Ishikawa (cell line): ENCODE measurements around the gene ATP6V1F.

ENCODE experiments used
- CEBPB ChIP-seq: IDR thresholded peaks from 2 replicates; pipeline ENCODE4 v1.6.1; 2012
- CREB1 ChIP-seq: IDR thresholded peaks from 2 replicates; pipeline ENCODE4 v1.6.1; 2012; ENCODE audit warnings: low read depth
- EGR1 ChIP-seq: IDR thresholded peaks from 2 replicates; pipeline ENCODE4 v1.6.1; 2012
- EP300 ChIP-seq: IDR thresholded peaks from 2 replicates; pipeline ENCODE4 v1.6.1; 2012; ENCODE audit warnings: borderline replicate concordance
- FOXM1 ChIP-seq: IDR thresholded peaks from 2 replicates; pipeline ENCODE4 v1.6.1; 2012; ENCODE audit warnings: low read depth, borderline replicate concordance
- MAX ChIP-seq: IDR thresholded peaks from 2 replicates; pipeline ENCODE4 v1.6.1; 2012
- NFIC ChIP-seq: IDR thresholded peaks from 2 replicates; pipeline ENCODE4 v1.6.1; 2012
- RAD21 ChIP-seq: IDR thresholded peaks from 2 replicates; pipeline ENCODE4 v1.6.1; 2012; ENCODE audit warnings: low read depth
- REST ChIP-seq: IDR thresholded peaks from 2 replicates; pipeline ENCODE4 v1.6.1; 2012; ENCODE audit warnings: low read depth, mild to moderate bottlenecking
- TAF1 ChIP-seq: IDR thresholded peaks from 2 replicates; pipeline ENCODE4 v1.6.1; 2012; ENCODE audit warnings: low read depth, mild to moderate bottlenecking
- TCF12 ChIP-seq: IDR thresholded peaks from 2 replicates; pipeline ENCODE4 v1.6.1; 2012; ENCODE audit warnings: low read depth
- TEAD4 ChIP-seq: IDR thresholded peaks from 2 replicates; pipeline ENCODE4 v1.6.1; 2012
- USF1 ChIP-seq: IDR thresholded peaks from 2 replicates; pipeline ENCODE4 v1.6.1; 2012
- YY1 ChIP-seq: IDR thresholded peaks from 2 replicates; pipeline ENCODE4 v1.6.1; 2012; ENCODE audit warnings: low read depth
- ZBTB7A ChIP-seq: IDR thresholded peaks from 2 replicates; pipeline ENCODE4 v1.6.1; 2012; ENCODE audit warnings: low read depth

Gene ATP6V1F

GRCh38 chr7:128853799-128854198, 8.9 kb upstream of the ATP6V1F start:
- TF ChIP-seq EP300 (no peak), CREB1 (no peak), TEAD4 (no peak), REST (no peak), ZBTB7A (no peak)

GRCh38 chr7:128854396-128854795, 8.3 kb upstream of the ATP6V1F start:
- no peak for TF ChIP-seq FOXM1
- TF ChIP-seq TCF12: no peak
- no peak for TF ChIP-seq EP300
- TF ChIP-seq TAF1: no peak
- no peak for TF ChIP-seq CEBPB
- TF ChIP-seq USF1: no peak
- no peak for TF ChIP-seq YY1
- TF ChIP-seq ZBTB7A: no peak
- TF ChIP-seq CREB1: no peak
- no peak for TF ChIP-seq EGR1
- no peak for TF ChIP-seq TEAD4
- TF ChIP-seq REST: no peak
- no peak for TF ChIP-seq NFIC
- no peak for TF ChIP-seq RAD21
- no peak for TF ChIP-seq MAX

- TF ChIP-seq TAF1 (no peak), MAX (no peak), ZBTB7A (no peak), EGR1 (no peak), FOXM1 (no peak), CREB1 (no peak), NFIC (no peak), YY1 (no peak), USF1 (no peak), CEBPB (no peak), EP300 (no peak), TEAD4 (no peak), REST (no peak), TCF12 (no peak), RAD21 (no peak)
These were observed 7.1 kb upstream of the ATP6V1F start for GRCh38 chr7:128855559-128855958.

- TF ChIP-seq ZBTB7A (no peak), FOXM1 (no peak), EGR1 (no peak), REST (no peak), TAF1 (no peak), NFIC (no peak), EP300 (no peak), TEAD4 (no peak), RAD21 (no peak), CEBPB (no peak), TCF12 (no peak), CREB1 (no peak), YY1 (no peak)
These were observed 6.5 kb upstream of the ATP6V1F start for GRCh38 chr7:128856001-128856718.
